Hepatocyte (in vitro differentiated cells): Measurements from ENCODE around the gene KIFC1. TPM values are rescaled to one million over a fixed set of nuclear protein-coding genes. Genes with fewer than 3 reads are reported as not detected.
"Not testable (repeated sequence)": the region's sequence is repeated elsewhere in the genome, so short reads cannot be mapped to it uniquely, and the experiment has no call there.

ENCODE experiments used
- DNase-seq: peaks from one replicate; pipeline ENCODE4 v3.0.0-alpha.2; 2016; ENCODE audit warnings: low spot score
- H2AFZ ChIP-seq: fragments of 200-600 bp; sonication (generic); 2 replicates; pipeline ENCODE4 v1.6.0; 2016; ENCODE audit warnings: antibody characterized with exemption, mild to moderate bottlenecking
- H3K27ac ChIP-seq: fragments of 200-600 bp; sonication (generic); 2 replicates; pipeline ENCODE4 v1.5.1; 2016; ENCODE audit warnings: mild to moderate bottlenecking
- H3K27me3 ChIP-seq: fragments of 200-600 bp; sonication (generic); 2 replicates; pipeline ENCODE4 v1.6.1; 2016
- H3K36me3 ChIP-seq: fragments of 200-600 bp; sonication (generic); replicated peaks from 2 replicates; pipeline ENCODE4 v1.5.1; 2016; ENCODE audit warnings: low read depth; ENCODE audit not compliant: insufficient read depth
- H3K4me1 ChIP-seq: fragments of 200-600 bp; sonication (generic); 2 replicates; pipeline ENCODE4 v1.5.1; 2016; ENCODE audit warnings: mild to moderate bottlenecking, moderate library complexity; ENCODE audit not compliant: insufficient read depth
- H3K4me2 ChIP-seq: fragments of 200-600 bp; sonication (generic); 2 replicates; pipeline ENCODE4 v1.6.0; 2016
- H3K4me3 ChIP-seq: fragments of 200-600 bp; sonication (generic); 2 replicates; pipeline ENCODE4 v1.5.1; 2016; ENCODE audit warnings: mild to moderate bottlenecking
- H3K79me2 ChIP-seq: fragments of 200-600 bp; sonication (generic); 2 replicates; pipeline ENCODE4 v1.6.0; 2017; ENCODE audit warnings: mild to moderate bottlenecking
- H3K9me2 ChIP-seq: fragments of 200-600 bp; sonication (generic); replicated peaks from 2 replicates; pipeline ENCODE4 v1.6.0; 2017; ENCODE audit warnings: mild to moderate bottlenecking; ENCODE audit not compliant: insufficient read depth
- H3K9me3 ChIP-seq: fragments of 200-600 bp; sonication (generic); 2 replicates; pipeline ENCODE4 v1.5.1; 2016; ENCODE audit warnings: low read depth, mild to moderate bottlenecking
- H4K20me1 ChIP-seq: fragments of 200-600 bp; sonication (generic); 2 replicates; pipeline ENCODE4 v1.6.0; 2016; ENCODE audit warnings: mild to moderate bottlenecking; ENCODE audit not compliant: insufficient read depth, poor library complexity, severe bottlenecking
- EZH2 ChIP-seq: fragments of 200-600 bp; sonication (generic); IDR thresholded peaks from 2 replicates; pipeline ENCODE4 v1.6.1; 2016; ENCODE audit warnings: antibody characterized with exemption, mild to moderate bottlenecking, borderline replicate concordance
- EZH2phosphoT487 ChIP-seq: fragments of 200-600 bp; sonication (generic); IDR thresholded peaks from one replicate; pipeline ENCODE4 v1.6.1; 2018; ENCODE audit warnings: antibody characterized with exemption, mild to moderate bottlenecking, low read depth, moderate library complexity; ENCODE audit not compliant: unreplicated experiment, severe bottlenecking
- WGBS: methylation state at CpG from one replicate; pipeline ENCODE4 v1.1.6; 2016; ENCODE audit warnings: low lambda C conversion rate; ENCODE audit errors: missing lambda C conversion rate; 5-methylcytosine and 5-hydroxymethylcytosine counted together
- polyA plus RNA-seq: library from polyadenylated mRNA; unstranded; fragments of >200 nt; fragmentation: Nextera tagmentation; extraction: Ambion mirVana; gene quantifications from 2 replicates; pipeline ENCODE4 v1.2.1, GENCODE V29; 2016
- total RNA-seq: library from RNA; depleted of rRNA; stranded (reverse); fragments of >200 nt; gene quantifications from 2 replicates; pipeline ENCODE4 v1.2.3, GENCODE V29; 2014
- TF ChIP-seq, protein P1 (sequence below): fragments of 200-600 bp; sonication (generic); IDR thresholded peaks from 2 replicates; pipeline ENCODE4 v1.5.1; 2016; ENCODE audit warnings: antibody characterized with exemption, mild to moderate bottlenecking; ENCODE audit not compliant: poor library complexity

The KIFC1 gene
- total and polyA plus RNA-seq, 2 experiments from 2014 or later: 6.1 to 12.7 TPM

GRCh38 chr6:33344701-33345697 lies 46.6 kb upstream of the KIFC1 start:
- WGBS: 23% methylated on average over 22 of the region's 22 CpGs
- H3K9me2 ChIP-seq: no peaks in the 10 kb centered on the region
- no peaks in the 10 kb centered on the region for H3K79me2 ChIP-seq
- H3K36me3 ChIP-seq: no peaks in the 10 kb centered on the region
- H3K27me3 ChIP-seq: no peaks in the 10 kb centered on the region
- peaks cover 7% of the 10 kb centered on the region for H3K4me1 ChIP-seq
- no peak overlapping the region for H3K4me3 ChIP-seq
- no peaks in the 10 kb centered on the region for H4K20me1 ChIP-seq
- no peak overlapping the region for H2AFZ ChIP-seq
- H3K27ac ChIP-seq: peak overlapping the region; percentile 92
- no peaks in the 10 kb centered on the region for H3K9me3 ChIP-seq
- TF ChIP-seq EZH2phosphoT487 (no peak), EZH2 (no peak)
- TF ChIP-seq, protein P1, sequence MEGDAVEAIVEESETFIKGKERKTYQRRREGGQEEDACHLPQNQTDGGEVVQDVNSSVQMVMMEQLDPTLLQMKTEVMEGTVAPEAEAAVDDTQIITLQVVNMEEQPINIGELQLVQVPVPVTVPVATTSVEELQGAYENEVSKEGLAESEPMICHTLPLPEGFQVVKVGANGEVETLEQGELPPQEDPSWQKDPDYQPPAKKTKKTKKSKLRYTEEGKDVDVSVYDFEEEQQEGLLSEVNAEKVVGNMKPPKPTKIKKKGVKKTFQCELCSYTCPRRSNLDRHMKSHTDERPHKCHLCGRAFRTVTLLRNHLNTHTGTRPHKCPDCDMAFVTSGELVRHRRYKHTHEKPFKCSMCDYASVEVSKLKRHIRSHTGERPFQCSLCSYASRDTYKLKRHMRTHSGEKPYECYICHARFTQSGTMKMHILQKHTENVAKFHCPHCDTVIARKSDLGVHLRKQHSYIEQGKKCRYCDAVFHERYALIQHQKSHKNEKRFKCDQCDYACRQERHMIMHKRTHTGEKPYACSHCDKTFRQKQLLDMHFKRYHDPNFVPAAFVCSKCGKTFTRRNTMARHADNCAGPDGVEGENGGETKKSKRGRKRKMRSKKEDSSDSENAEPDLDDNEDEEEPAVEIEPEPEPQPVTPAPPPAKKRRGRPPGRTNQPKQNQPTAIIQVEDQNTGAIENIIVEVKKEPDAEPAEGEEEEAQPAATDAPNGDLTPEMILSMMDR: peak; percentile 58
- DNase-seq: peak; percentile 91
- peak overlapping the region; percentile 57 for H3K4me2 ChIP-seq

DNA sequence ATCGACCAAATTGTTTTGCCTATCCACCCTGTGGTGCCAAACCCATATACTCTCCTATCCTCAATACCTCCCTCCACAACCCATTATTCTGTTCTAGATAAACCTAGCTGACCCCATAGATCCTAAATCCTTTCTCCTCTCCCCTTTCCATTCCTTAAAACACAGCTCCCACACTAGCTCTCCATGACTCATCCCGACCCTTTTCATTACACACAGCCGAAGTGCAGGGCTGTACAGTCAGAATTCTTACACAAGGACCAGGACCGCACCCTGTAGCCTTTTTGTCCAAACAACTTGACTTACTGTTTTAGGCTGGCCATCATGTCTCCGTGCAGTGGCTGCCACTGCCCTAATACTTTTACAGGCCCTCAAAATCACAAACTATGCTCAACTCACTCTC lies 44.7 kb upstream of the KIFC1 start:
- WGBS: 75% methylated on average over 5 of the region's 5 CpGs
- not testable (repeated sequence) for H3K9me3 ChIP-seq, H3K27me3 ChIP-seq, H3K36me3 ChIP-seq, H2AFZ ChIP-seq, DNase-seq, H3K9me2 ChIP-seq, H3K79me2 ChIP-seq, H3K4me1 ChIP-seq, H3K4me3 ChIP-seq, H4K20me1 ChIP-seq, H3K4me2 ChIP-seq
- H3K27ac ChIP-seq: peak overlapping the region; percentile 34

DNA sequence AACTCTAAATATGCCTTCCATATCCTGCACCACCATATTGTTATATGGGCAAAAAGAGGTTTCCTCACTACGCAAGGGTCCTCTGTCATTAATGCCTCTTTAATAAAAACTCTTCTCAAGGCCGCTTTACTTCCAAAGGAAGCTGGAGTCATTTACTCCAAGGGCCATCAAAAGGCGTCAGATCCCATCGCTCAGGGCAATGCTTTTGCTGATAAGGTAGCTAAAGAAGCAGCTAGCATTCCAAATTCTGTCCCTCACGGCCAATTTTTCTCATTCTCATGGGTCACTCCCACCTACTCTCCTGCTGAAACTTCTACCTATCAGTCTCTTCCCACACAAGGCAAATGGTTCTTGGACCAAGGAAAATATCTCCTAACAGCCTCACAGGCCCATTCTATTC lies 43.8 kb upstream of the KIFC1 start:
- no peak overlapping the region for H3K27ac ChIP-seq
- WGBS: 84% methylated on average over 5 of the region's 5 CpGs

GRCh38 chr6:33355860-33356259 lies 35.8 kb upstream of the KIFC1 start:
- H3K79me2 ChIP-seq, H3K27me3 ChIP-seq, H3K9me3 ChIP-seq, H3K4me1 ChIP-seq, H4K20me1 ChIP-seq, H3K9me2 ChIP-seq, H3K36me3 ChIP-seq, H2AFZ ChIP-seq, DNase-seq, H3K4me3 ChIP-seq, H3K4me2 ChIP-seq: not testable (repeated sequence)
- peak overlapping the region; percentile 31 for H3K27ac ChIP-seq
- 83% methylated on average over 6 of the region's 6 CpGs for WGBS

More for the DNA sequence above, 43.8 kb upstream of the KIFC1 start:
- Histone ChIP-seq H3K4me2 (no peak overlapping the region), H3K27me3 (no peaks in the 10 kb centered on the region), H3K36me3 (no peaks in the 10 kb centered on the region), H3K9me3 (no peaks in the 10 kb centered on the region), H3K9me2 (no peaks in the 10 kb centered on the region), H3K4me3 (no peak overlapping the region), H2AFZ (no peak overlapping the region), H3K4me1 (peaks cover 7% of the 10 kb centered on the region), H3K79me2 (no peaks in the 10 kb centered on the region), H4K20me1 (no peaks in the 10 kb centered on the region)
- DNase-seq: no peak
- TF ChIP-seq EZH2phosphoT487 (no peak), EZH2 (no peak)
- TF ChIP-seq, protein P1: no peak
